ENCODE measurements around the gene TMEM145. TPM values are rescaled to one million over a fixed set of nuclear protein-coding genes. Genes with fewer than 3 reads are reported as not detected.

The TMEM145 gene
- total and polyA plus RNA-seq, 2 donors from 2014 or later: not detected

GRCh38 chr19:42276284-42276683 is 36.8 kb upstream of the TMEM145 start:
- Histone ChIP-seq H3K4me1 (ENCODE audit: control insufficient read depth in 2 of 3, insufficient read depth in 2 of 3, low read depth in 1 of 3, low read length in 3 of 3) (peaks cover 0 to 27% (median 23%) of the 10 kb centered on the region in 3 donors), H3K27ac (ENCODE audit: low read depth in 2 of 2, low read length in 2 of 2) (no peak overlapping the region), H3K4me3 (ENCODE audit: low read length in 3 of 3) (no peak overlapping the region), H3K36me3 (ENCODE audit: control insufficient read depth in 2 of 3, insufficient read depth in 3 of 3, low read length in 3 of 3) (peaks cover 0 to 17% (median 6%) of the 10 kb centered on the region in 3 donors), H3K9me3 (ENCODE audit: control insufficient read depth in 2 of 3, insufficient read depth in 1 of 3, low read length in 3 of 3) (no peaks in the 10 kb centered on the region), H3K9ac (ENCODE audit: low read length in 3 of 3) (no peak overlapping the region), H3K27me3 (ENCODE audit: control insufficient read depth, insufficient read depth, low read length) (no peaks in the 10 kb centered on the region)
- DNase-seq (no peak), FAIRE-seq (no peak)
- no peak for TF ChIP-seq CTCF (IDR thresholded peaks at IDR 0.05; ENCODE audit: borderline replicate concordance, extremely low read depth, insufficient read depth)
- intact Hi-C loops (cut with DNase I): no loop called here

GRCh38 chr19:42276821-42277220 is 36.3 kb upstream of the TMEM145 start:
- H3K4me3 ChIP-seq (ENCODE audit: low read length in 3 of 3): no peak overlapping the region
- intact Hi-C loops (cut with DNase I): no loop called here
- no peaks in the 10 kb centered on the region for H3K27me3 ChIP-seq (ENCODE audit: control insufficient read depth, insufficient read depth, low read length)
- no peak for TF ChIP-seq CTCF (IDR thresholded peaks at IDR 0.05; ENCODE audit: borderline replicate concordance, extremely low read depth, insufficient read depth)
- H3K9ac ChIP-seq (ENCODE audit: low read length in 3 of 3): peak overlapping the region in 1 of 3 donors; percentile 34
- H3K9me3 ChIP-seq (ENCODE audit: control insufficient read depth in 2 of 3, insufficient read depth in 1 of 3, low read length in 3 of 3): no peaks in the 10 kb centered on the region
- H3K4me1 ChIP-seq (ENCODE audit: control insufficient read depth in 2 of 3, insufficient read depth in 2 of 3, low read depth in 1 of 3, low read length in 3 of 3): peaks cover 0 to 28% (median 25%) of the 10 kb centered on the region in 3 donors
- no peak for DNase-seq
- no peak overlapping the region for H3K27ac ChIP-seq (ENCODE audit: low read depth in 2 of 2, low read length in 2 of 2)
- FAIRE-seq: no peak
- H3K36me3 ChIP-seq (ENCODE audit: control insufficient read depth in 2 of 3, insufficient read depth in 3 of 3, low read length in 3 of 3): peaks cover 0 to 17% (median 6%) of the 10 kb centered on the region in 3 donors

GRCh38 chr19:42277821-42278451 is 35.2 kb upstream of the TMEM145 start:
- no peak for TF ChIP-seq CTCF (IDR thresholded peaks at IDR 0.05; ENCODE audit: borderline replicate concordance, extremely low read depth, insufficient read depth)
- Histone ChIP-seq H3K4me3 (ENCODE audit: low read length in 3 of 3) (peak overlapping the region in 1 of 3 donors; percentile 7), H3K4me1 (ENCODE audit: control insufficient read depth in 2 of 3, insufficient read depth in 2 of 3, low read depth in 1 of 3, low read length in 3 of 3) (peaks cover 1 to 37% (median 28%) of the 10 kb centered on the region in 3 donors), H3K9ac (ENCODE audit: low read length in 3 of 3) (peak overlapping the region in 1 of 3 donors; percentile 51), H3K36me3 (ENCODE audit: control insufficient read depth in 2 of 3, insufficient read depth in 3 of 3, low read length in 3 of 3) (peaks cover 0 to 17% (median 6%) of the 10 kb centered on the region in 3 donors), H3K27me3 (ENCODE audit: control insufficient read depth, insufficient read depth, low read length) (no peaks in the 10 kb centered on the region), H3K27ac (ENCODE audit: low read depth in 2 of 2, low read length in 2 of 2) (peak overlapping the region; percentile 34 to 43), H3K9me3 (ENCODE audit: control insufficient read depth in 2 of 3, insufficient read depth in 1 of 3, low read length in 3 of 3) (no peaks in the 10 kb centered on the region)
- intact Hi-C loops (cut with DNase I): no loop called here
- DNase-seq (peak in 2 of 5 donors; percentile 48 to 72), FAIRE-seq (no peak)

Data from kidney (tissue), 14 donors.